Stimulated activated CD4-positive, alpha-beta T cell treated with anti-CD3 and anti-CD28 coated beads, TNF-alpha, amount 100 ng/mL, for 24 hours (primary cell): ENCODE data around the gene NLK.
"Not testable (repeated sequence)": the region's sequence is repeated elsewhere in the genome, so short reads cannot be mapped to it uniquely, and the experiment has no call there.

Source experiments
- DNase-seq, 3 experiments: peaks; one replicate each; pipeline ENCODE4 v3.0.0-alpha.2; 2020; ENCODE audit warnings: low read depth in 3 of 3

The NLK gene

DNA sequence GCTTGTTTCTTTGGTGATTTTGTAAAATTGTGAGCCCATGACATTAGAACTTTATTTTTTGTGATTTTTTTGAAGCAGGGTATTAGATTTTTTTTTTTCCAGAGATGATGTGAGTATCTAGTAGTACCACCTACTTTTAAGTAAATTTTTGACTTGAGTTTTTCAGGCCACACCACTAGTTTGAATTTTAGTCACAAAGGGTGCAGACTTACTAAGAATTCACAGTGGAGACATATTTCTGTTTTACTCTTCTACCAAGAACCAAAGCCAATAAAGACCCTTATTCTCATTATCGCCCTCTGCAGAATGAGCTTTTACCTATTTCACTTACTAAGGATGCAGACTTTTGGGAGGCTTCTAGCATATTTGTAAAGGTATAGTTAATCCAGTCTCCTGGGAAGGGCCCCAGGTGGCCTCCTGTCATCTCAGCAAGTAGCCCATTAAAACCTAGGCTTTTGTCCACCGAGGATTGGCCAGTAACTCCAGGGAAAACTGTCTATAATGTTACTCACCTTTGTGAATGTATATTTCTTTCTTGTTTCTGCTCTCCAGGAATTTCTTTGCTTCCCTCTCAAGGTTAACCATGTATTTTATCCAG is 30.6 kb downstream of the NLK start:
- DNase-seq: no peak

DNA sequence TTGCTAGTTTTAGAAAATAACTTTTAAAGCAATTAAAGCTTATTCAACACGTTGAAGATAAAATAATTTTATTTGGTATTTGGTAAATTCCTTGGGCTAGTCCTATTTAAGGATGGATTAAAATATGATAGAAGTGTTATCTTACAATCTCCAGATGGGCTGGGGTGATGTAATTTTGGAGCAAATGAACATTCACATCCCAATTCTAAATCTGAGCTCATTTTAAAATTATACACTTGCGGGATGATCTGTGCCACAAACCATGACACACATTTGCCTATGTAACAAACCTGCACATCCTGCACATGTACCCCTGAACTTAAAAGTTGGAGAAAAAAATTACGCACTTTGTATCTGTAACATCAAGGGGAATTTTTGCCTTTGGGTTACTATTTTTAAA is 31.5 kb downstream of the NLK start:
- no peak for DNase-seq

DNA sequence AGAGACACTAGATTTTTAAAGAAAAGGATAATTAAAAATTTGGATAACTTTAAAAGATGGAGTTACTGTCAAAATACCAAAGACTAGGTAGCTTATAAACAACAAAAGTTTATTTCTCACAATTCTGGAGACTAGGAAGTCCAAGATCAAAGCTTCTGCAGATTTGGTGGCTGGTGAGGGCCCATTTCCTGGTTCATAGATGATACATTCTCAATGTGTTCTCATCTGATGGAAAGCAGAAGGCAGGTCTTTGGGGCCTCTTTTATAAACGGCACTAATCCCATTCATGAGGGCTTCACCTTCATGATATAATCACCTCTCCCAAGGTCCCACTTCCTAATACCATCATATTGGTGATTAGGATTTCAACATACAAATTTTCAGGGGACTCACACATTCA is 33.7 kb downstream of the NLK start:
- DNase-seq: no peak

DNA sequence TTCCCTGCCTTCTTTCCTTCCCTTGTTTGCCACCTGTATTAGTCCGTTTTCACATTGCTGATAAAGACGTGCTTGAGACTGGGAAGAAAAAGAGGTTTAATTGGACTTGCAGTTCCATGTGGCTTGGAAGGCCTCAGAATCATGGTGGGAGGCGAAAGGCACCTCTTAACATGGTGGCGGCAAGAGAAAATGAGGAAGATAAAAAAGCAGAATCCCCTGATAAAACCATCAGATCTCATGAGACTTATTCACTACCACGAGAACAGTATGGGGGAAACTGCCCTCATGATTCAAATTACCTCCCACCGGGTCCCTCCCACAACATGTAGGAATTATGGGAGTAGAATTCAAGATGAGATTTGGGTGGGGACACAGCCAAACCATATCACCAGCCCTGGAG is 34.7 kb downstream of the NLK start:
- not testable (repeated sequence) for DNase-seq

DNA sequence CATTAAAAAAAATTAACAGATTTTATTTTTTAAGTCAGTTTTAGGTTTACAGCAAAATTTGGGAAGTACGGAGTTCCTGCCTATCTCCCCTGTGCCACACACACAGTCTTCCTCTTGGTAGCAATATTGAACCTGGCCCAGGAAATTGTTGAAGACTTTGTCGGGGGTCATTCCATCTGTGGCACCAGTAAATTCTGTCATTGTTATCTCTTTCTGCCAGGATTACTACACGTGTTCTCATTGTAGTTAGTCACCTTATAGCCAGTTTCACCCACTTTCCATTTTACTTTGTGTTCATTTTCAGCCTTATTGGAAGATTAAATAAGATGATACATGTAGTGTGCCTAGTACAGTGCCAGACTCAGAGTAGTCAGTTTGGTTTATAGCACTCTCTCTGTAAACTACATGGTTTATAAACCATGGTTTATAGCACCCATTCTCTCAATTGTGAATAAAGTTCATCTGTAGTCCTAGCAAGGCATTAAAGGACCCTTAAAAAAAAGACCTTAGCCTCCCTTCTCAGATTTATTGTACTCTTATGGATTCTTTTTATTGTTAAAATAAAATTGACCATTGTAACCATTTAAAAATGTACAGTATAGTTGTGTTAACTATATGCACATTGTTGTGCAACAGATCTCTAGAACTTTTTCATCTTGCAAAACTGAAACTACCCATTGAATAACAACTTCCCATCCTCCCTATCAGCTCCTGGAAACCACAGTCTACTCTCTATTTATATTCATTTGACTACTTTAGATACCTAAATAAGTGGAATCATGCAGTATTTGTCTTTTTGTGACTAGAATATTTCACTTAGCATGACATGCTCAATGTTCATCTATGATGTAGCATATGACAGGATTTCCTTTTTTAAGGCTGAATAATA is 36.1 kb downstream of the NLK start:
- no peak for DNase-seq

DNA sequence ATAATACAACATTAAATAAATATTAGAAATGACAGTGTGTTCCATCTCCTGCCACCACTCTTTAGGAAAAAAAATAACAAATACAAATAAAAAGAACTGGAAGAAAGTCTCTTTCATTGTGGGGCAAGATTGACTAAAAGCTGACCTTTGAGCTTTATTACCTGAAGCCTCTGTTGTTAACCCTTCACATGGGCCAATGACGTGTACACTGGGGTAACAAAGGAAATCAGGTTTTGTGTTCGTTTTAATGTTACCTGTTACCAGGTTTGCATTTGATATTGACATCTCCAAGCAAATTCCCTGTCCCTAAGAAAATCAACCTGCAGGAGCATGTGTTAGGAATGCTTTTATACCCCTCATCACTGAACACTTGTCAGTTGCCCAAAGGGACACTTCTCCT is 39.0 kb downstream of the NLK start:
- DNase-seq: no peak

DNA sequence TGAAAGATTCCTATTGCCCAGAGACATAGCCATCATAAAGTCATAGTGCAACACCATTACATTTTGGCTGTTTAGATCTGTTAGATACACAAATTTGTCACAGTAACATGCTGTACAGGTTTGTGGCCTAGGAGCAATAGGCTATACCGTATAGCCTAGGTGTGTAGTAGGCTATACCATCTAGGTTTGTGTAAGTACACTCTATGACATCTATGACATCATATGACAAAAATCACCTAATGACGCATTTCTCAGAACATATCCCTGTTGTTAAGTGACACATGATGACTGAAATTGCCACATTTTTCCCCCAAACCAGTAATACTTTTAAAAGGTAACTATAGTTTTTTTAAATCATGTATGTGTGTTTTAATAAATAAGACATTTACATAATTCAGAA is 43.3 kb downstream of the NLK start:
- no peak for DNase-seq

DNA sequence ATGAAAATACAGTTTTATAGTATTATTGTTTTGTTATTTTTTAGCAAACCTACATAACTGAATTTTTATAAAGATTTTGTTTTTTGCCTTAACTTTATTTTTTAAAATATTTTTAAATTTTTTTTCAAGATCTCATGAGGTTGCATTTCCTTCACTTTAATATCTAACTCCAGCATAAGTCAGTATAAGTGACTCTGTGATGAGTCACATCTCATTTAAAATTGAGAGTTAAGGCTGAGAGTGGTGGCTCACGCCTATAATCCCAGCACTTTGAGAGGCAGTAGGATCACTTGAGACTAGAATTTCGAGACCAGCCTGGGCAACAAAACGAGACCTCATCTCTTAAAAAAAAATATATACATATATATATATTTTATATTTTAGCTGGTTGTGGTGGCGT is 44.0 kb downstream of the NLK start:
- DNase-seq: no peak

DNA sequence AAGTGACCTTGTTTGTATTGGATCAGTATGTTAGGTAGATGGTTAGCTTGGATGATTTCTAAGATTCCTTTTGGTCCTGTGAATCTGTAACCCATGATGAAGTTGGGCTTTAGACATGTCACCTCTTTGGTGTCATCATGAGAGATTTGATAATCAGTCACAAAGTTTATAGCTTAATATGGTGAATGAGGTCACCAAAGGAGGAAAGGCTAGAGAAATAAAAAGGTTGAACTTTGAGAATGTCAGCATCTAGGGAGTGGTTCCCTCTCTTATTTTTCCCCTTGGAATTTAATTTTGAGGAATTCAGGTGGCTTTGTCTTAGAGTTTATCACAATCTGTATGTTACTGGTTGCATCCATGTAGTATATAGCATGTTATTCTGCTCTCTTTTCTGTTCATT is 45.3 kb downstream of the NLK start:
- no peak for DNase-seq

DNA sequence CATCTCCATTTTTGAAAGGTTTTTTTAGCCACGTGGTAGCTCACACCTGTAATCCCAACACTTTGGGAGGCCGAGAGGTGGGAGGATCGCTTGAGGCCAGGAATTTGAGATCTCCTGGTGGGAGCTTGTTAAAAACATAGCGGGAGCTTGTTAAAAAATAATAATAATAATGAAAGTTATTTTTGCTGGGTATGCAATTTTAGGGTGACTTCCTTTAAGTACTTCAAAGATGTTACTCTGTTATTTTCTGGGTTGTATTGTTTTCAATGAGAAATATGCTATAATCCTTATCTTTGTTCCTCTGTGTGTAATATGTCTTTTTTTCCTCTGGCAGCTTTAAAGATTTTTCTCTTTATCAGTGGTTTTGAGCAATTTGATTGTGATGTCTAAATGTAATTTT is 48.1 kb downstream of the NLK start:
- DNase-seq: no peak

DNA sequence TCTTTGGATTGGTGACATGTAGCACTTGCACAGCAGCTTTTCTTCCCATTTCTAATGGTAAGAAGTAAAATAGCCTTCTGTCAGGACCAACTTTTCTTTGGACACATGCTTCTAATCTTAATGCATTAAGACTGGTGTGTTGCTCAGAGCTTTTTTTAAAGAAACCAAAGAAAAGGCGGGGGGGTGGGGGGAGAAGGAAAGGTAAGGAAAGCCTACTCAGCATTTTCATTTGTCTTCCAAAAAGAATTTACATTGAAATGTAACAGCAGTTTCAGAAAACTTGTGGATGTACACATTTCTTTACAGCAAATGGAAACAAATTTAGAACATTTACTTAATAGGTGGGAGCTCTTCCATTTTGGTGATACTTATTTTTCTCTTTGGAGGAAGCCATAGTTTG is 49.6 kb downstream of the NLK start:
- no peak for DNase-seq

DNA sequence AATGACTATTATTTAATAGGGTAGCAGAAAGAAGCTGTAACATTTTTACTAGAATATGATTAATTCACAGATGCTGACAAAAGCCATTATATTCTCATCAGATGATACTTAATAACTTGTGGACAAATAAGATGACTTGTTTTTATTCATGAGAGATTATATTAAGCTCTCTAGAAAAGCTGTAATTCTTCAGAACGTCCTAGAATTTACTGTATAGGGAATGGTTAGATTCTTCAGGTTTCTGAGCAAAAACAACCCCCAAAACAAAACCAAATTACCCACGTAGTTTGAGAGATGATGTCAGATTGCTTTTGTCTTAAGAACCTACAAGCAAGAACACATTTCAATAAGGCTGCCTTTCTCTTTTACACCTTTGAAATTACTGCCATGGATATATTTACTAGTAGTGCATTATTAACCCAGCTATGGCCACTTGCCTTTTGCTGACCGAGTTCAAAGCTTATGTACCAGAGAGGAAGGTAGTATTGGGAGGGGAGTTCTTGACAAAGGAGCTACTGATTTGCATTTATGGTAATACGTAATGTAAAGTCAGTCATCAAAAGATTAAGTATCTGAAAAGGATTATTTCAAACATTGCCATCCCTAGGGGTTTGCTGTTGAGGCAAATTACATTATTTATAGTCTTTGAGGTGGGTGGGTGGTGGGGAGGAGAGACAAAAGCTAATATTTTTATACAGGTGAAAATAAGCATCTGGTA is 51.7 kb downstream of the NLK start:
- DNase-seq: no peak

DNA sequence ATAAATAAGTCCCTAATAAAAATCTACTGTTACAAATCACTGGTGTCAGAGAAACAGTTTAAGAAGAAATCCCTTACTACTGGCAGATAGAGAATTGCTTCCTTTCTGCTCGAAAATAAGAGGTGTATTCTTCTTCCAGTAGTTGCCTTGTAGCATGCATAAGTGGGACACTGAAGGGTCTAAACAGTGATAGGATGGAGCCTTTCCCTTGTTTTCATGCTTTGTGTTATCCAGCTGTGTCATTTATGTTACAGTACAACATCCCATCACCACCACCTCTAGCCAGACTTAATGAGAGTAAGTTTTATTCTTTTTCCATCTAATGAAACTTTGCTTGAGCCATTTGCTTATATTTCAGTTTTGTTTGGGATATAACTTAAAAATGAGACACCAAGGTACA is 54.3 kb downstream of the NLK start:
- DNase-seq: no peak

DNA sequence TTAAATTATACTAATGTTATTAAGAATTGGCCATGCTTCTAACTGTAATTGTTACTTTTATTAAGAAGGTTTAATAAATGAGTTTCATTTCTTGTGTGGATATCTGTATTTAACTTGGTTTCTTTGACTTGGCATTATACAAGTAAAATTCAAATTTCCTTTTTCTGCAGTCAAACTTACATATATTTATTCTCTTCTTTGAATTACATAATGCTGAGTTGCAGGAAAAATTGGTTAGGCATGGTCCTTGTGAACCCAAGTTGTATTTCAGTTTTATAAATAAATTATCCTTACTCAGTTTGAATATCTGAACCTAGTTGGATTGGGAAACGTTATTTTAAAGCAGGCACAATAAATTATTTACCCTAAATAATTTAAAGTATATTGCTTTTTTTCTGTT is 54.8 kb downstream of the NLK start:
- no peak for DNase-seq

DNA sequence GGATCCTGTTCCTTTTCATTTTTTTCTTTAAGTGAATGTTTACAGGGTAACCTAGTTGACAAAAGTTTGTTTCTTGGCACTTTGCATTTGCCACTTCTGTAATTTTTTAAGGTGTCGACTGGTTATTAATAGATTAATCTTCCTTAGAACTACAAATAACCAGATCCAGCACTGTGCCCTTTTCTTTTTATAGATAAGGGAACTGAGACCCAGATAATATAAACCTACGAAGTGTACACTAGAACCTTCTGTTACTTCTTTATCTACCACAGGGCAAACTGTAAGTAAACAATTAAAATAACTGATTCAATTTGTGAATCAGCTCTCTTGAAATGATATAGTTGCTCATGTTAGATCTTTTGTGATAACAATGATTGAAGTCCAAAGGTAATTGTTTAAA is 55.4 kb downstream of the NLK start:
- no peak for DNase-seq

DNA sequence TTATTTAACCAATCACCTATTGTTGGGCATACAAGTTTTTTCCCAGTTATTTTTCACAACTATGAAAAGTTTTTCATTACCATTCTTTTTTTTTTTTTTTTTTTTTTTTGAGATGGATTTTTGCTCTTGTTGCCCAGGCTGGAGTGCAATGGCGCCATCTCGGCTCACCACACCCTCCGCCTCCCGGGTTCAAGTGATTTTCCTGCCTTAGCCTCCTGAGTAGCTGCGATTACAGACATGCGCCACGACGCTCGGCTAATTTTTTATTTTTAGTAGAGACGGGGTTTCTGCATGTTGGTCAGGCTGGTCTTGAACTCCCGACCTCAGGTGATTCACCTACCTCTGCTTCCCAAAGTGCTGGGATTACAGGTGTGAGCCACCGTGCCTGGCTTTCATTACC is 56.1 kb downstream of the NLK start:
- DNase-seq: not testable (repeated sequence)

DNA sequence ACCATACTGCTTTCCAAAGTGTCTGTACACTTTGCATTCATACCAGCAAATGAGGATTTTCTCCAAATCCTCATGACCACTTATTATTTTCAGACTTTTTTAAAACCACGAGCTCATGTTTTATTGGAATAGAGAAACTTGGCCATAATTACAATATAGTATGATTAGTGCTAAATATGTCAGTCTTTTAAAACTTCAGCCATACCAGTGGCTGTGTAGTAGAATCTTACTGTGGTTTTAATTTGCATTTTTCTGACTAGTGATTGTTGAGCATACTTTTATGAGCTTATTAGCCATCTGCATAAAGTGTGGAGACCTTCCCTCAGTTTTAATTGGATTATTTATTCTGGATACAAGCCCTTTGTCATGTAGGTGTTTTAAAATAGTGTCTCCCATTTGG is 57.8 kb downstream of the NLK start:
- DNase-seq: no peak

DNA sequence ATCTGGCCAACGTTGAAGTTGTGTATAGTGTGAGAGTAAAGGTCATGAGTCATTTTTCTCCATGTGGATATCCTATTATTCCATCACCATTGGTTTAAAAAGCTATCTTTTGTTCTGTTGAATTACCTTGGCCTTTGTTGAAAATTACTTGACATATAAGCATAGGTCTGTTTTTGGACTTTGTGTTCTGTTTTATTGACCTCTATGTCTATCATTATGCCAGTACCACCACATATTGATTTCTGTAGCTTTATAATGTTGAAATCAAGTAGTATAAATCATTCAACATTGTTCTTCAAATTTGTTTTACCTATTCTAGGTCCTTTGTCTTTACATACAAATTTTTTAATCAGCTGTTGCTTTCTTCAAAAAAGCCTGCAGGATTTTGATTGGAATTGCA is 58.5 kb downstream of the NLK start:
- DNase-seq: no peak

DNA sequence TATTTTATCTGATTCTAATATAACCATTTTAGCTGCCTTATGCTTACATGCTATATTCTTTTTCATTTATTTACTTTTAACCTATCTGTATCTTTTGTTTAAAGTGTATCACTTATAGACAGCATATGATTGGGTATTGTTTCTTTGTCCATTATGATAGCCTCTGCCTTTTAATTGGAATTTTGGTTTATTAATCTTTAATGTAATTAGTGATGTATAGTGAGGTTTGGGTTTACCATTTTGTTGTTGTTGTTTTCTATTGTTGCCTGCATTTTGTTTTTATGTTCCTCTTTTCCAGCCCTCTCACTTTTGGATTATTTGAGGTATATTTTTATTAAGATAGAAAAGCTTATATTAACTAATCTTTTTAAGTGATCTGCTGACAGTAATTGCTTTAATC is 59.4 kb downstream of the NLK start:
- DNase-seq: no peak

DNA sequence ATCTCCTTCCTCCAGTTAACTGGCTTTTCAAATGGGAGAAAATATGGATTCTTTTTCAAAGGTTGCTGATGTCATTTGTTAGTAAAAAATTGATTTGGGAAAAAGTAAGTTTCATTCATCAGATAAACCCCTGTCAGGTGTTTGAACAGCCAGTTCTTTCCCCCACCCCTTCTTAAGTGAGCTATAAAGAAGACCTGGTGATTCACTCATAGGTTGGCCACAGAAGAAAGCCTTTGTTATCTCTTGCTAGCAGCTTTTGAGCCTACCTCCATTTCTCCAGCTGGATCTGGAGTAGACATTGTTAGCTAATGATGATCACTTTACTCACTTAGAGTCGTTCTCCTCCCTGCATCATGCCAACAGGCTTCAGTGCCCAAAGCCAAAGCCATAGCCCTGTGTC is 63.0 kb downstream of the NLK start:
- no peak for DNase-seq

DNA sequence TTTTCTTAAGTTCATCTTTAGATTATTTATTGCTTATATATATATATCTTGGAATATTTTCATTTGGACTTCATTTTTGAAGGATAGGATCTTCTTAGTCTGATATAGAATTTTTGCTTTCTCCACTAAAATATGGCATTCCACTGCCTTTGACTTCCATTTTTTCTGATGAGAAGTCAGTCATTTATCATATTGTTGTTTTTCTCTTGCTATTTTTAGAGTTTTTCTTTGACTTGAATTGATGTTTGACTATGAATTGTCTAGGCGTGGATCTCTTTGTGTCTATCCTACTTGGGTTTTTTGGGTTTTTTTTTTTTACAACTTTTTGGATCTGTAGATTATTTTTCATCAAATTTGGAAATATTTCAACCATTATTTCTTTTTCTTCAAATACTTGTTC is 67.7 kb downstream of the NLK start:
- no peak for DNase-seq

DNA sequence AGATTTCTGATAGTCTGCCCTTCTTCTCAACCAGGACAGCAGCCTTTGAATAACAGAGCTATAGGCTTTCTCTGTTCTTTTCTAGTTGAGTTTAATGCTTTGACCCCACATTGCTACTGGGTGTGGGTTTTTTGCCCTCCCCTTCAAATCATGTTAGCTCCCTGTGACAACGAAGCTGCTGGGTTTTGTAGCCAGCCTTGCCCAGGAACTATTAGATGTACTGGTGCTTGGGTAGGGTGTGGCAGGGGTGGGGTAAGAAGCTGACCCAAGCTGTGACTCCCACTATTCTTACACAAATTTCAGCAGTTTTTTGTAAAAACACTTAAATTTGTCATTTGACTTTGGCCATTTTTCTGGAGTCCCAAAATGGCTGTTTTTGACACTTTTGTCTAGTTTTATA is 69.7 kb downstream of the NLK start:
- no peak for DNase-seq

DNA sequence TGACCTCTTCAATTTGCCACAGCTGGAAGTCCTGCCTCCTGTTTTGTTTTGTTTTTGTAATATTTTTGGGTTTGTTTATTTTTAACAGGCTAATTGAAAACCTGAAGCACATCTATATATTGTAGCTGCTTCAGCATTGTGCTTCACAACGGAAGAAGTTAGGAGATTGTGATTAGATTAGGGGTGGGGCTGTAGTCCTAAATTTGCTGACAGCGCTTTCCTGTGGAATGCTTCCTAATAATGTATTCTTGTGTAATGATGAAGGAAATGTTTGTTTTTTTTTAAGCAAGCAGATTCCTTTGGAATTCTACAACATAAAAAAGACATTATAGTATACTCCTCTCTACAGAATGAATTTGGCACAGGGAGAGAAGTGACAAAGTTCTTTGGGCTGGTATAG is 70.1 kb downstream of the NLK start:
- no peak for DNase-seq
